ENCODE results near the gene FRY.

DNA sequence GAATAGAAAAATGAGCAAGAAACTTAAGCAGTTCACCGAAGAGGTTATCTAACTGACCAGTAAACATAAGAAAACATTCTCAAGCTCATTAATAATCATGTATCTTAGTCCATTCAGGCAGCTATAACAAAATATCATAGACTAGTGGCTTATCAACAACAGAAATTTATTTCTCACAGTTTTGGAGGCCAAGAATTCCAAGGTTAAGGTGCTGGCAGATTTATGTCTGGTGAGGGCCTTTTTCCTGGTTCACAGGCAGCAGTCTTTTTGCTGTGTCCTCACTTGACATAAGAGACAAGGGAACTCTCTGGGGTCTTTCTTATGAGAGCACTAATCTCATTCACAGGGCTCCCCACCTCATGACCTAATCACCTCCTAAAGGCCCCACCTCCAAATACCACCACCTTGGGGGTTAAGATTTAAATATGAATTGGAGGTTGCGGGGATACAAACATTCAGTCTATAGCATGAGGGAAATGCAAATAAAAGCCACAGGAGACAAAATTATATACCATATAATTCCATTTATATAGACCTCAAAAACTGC lies 160.0 kb downstream of the FRY start:
- TF ChIP-seq EZH2 (IDR thresholded peaks at IDR 0.05) (no peak), POLR2AphosphoS5 (IDR thresholded peaks at IDR 0.05; ENCODE audit: borderline replicate concordance, low read depth, low read length) (no peak)
